HEK293T (cell line): ENCODE data around the gene RAD23B.

ENCODE experiments used
- ARNT ChIP-seq: fragments of 450-650 bp; IDR thresholded peaks from 2 replicates; pipeline ENCODE4 v1.6.1; 2017; ENCODE audit warnings: mild to moderate bottlenecking
- BHLHE40 ChIP-seq: fragments of 450-650 bp; IDR thresholded peaks from 2 replicates; pipeline ENCODE4 v1.6.1; 2016; ENCODE audit warnings: mild to moderate bottlenecking, moderate library complexity, borderline replicate concordance
- FOXA1 ChIP-seq: fragments of 450-650 bp; IDR thresholded peaks from 2 replicates; pipeline ENCODE4 v1.6.1; 2016; ENCODE audit warnings: mild to moderate bottlenecking
- FOXK2 ChIP-seq: fragments of 450-650 bp; IDR thresholded peaks from 2 replicates; pipeline ENCODE4 v1.6.1; 2016; ENCODE audit warnings: mild to moderate bottlenecking
- FOXM1 ChIP-seq: fragments of 450-650 bp; IDR thresholded peaks from 2 replicates; pipeline ENCODE4 v1.6.1; 2017; ENCODE audit warnings: mild to moderate bottlenecking, borderline replicate concordance
- PKNOX1 ChIP-seq: fragments of 450-650 bp; IDR thresholded peaks from 2 replicates; pipeline ENCODE4 v1.6.1; 2016
- SP1 ChIP-seq: fragments of 450-650 bp; IDR thresholded peaks from 2 replicates; pipeline ENCODE4 v1.6.1; 2017

- no peak for TF ChIP-seq ARNT
- TF ChIP-seq FOXM1, result no peak
- TF ChIP-seq FOXK2, result no peak
- TF ChIP-seq FOXA1, result no peak
- TF ChIP-seq BHLHE40, result no peak
- TF ChIP-seq SP1, result no peak
- TF ChIP-seq PKNOX1, result no peak
Measured at GRCh38 chr9:107270580-107270979, 12.5 kb upstream of the RAD23B start.
